Body of pancreas (tissue), 4 donors: ENCODE measurements around the gene CPOX.

Experiments
- POLR2A ChIP-seq, 3 donors: fragments of 450-650 bp; IDR thresholded peaks; one replicate each; pipeline ENCODE4 v1.6.1; 2016; ENCODE audit warnings: antibody characterized with exemption in 3 of 3, mild to moderate bottlenecking in 2 of 3
- TF ChIP-seq, protein P1 (sequence below), 7 experiments: fragments of 450-650 bp in 4 of 7; fragments of 200-600 bp in 3 of 7; sonication (generic) in 3 of 7; IDR thresholded peaks; one replicate each; pipeline ENCODE4 v1.5.1; 2016 to 2019; ENCODE audit warnings: antibody characterized with exemption in 7 of 7

DNA sequence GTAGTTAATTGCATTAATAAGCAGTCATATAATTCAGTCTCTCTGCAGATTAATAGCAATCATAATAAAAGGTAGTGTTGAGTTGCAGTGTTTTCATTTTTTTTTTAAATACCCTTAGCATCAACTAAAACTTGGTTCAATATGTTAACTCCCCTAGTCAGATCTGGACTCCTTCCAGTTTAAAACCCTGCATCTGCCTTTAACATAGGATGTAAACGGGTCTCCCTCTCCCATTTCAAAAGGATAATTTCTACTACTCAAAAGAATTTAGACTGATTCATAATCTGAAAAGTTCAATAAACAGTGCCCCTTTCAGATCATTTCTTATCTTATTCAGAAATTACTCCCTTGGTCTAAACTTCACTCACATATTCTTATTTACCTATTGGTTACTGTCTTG, 11.4 kb downstream of the CPOX start:
- TF ChIP-seq, protein P1, sequence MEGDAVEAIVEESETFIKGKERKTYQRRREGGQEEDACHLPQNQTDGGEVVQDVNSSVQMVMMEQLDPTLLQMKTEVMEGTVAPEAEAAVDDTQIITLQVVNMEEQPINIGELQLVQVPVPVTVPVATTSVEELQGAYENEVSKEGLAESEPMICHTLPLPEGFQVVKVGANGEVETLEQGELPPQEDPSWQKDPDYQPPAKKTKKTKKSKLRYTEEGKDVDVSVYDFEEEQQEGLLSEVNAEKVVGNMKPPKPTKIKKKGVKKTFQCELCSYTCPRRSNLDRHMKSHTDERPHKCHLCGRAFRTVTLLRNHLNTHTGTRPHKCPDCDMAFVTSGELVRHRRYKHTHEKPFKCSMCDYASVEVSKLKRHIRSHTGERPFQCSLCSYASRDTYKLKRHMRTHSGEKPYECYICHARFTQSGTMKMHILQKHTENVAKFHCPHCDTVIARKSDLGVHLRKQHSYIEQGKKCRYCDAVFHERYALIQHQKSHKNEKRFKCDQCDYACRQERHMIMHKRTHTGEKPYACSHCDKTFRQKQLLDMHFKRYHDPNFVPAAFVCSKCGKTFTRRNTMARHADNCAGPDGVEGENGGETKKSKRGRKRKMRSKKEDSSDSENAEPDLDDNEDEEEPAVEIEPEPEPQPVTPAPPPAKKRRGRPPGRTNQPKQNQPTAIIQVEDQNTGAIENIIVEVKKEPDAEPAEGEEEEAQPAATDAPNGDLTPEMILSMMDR (IDR thresholded peaks at IDR 0.05) = no peak
- TF ChIP-seq POLR2A (IDR thresholded peaks at IDR 0.05) = no peak
